Neural cell (in vitro differentiated cells): ENCODE measurements around the gene TFPI. TPM values are rescaled to one million over a fixed set of nuclear protein-coding genes. Genes with fewer than 3 reads are reported as not detected.

Source experiments
- H2AFZ ChIP-seq: fragments of 200-600, 300-800 bp; sonication (generic), shearing (Covaris generic); 2 replicates; pipeline ENCODE4 v1.6.0; 2014; ENCODE audit warnings: low read depth, mild to moderate bottlenecking, antibody characterized with exemption, low read length, moderate library complexity
- H3F3A ChIP-seq: fragments of 200-600 bp; shearing (Covaris generic); 2 replicates; pipeline ENCODE4 v1.6.1; 2016; ENCODE audit warnings: mild to moderate bottlenecking, moderate library complexity, mixed read lengths, antibody characterized with exemption, low read length; ENCODE audit not compliant: insufficient read depth, poor library complexity, severe bottlenecking
- H3K27ac ChIP-seq: fragments of 200-600, 300-800 bp; sonication (generic), shearing (Covaris generic); 2 replicates; pipeline ENCODE4 v1.5.1; 2014; ENCODE audit warnings: mild to moderate bottlenecking, low read length, moderate library complexity
- H3K27me3 ChIP-seq: fragments of 300-800, 200-600 bp; sonication (generic), shearing (Covaris generic); 2 replicates; pipeline ENCODE4 v1.6.0; 2014; ENCODE audit warnings: mild to moderate bottlenecking, low read depth, low read length, moderate library complexity; ENCODE audit not compliant: insufficient read depth
- H3K36me3 ChIP-seq: fragments of 300-800, 200-600 bp; sonication (generic), shearing (Covaris generic); 2 replicates; pipeline ENCODE4 v1.5.1; 2014; ENCODE audit warnings: mild to moderate bottlenecking, antibody characterized with exemption, low read length, moderate library complexity; ENCODE audit not compliant: insufficient read depth
- H3K4me2 ChIP-seq: fragments of 300-800, 200-600 bp; sonication (generic), shearing (Covaris generic); 2 replicates; pipeline ENCODE4 v1.6.0; 2014; ENCODE audit warnings: mild to moderate bottlenecking, low read length
- H3K4me3 ChIP-seq: fragments of 300-800, 200-600 bp; sonication (generic), shearing (Covaris generic); 2 replicates; pipeline ENCODE4 v1.5.1; 2014; ENCODE audit warnings: mild to moderate bottlenecking, low read length, moderate library complexity
- H3K79me2 ChIP-seq: fragments of 200-600 bp; shearing (Covaris generic); replicated peaks from 2 replicates; pipeline ENCODE4 v1.6.0; 2014; ENCODE audit warnings: mild to moderate bottlenecking, low read length, moderate library complexity; ENCODE audit not compliant: insufficient read depth
- H3K9ac ChIP-seq: fragments of 300-800, 200-600 bp; sonication (generic), shearing (Covaris generic); 2 replicates; pipeline ENCODE4 v1.6.1; 2016; ENCODE audit warnings: mild to moderate bottlenecking, low read length, mixed read lengths
- H3K9me2 ChIP-seq: fragments of 200-600 bp; shearing (Covaris generic); 2 replicates; pipeline ENCODE4 v1.6.1; 2016; ENCODE audit warnings: mild to moderate bottlenecking, low read length, mixed read lengths; ENCODE audit not compliant: insufficient read depth
- H3K9me3 ChIP-seq: fragments of 200-600, 300-800 bp; sonication (generic), shearing (Covaris generic); 2 replicates; pipeline ENCODE4 v1.6.1; 2016; ENCODE audit warnings: mild to moderate bottlenecking, mixed run types, low read length, moderate library complexity, mixed read lengths
- H4K20me1 ChIP-seq: fragments of 200-600 bp; shearing (Covaris generic); 2 replicates; pipeline ENCODE4 v1.6.1; 2016; ENCODE audit warnings: mild to moderate bottlenecking, mixed run types; ENCODE audit not compliant: insufficient read depth
- EP300 ChIP-seq: fragments of 450-650 bp; conservative IDR thresholded peaks from 2 replicates; pipeline ENCODE4 v1.6.1; 2014; ENCODE audit warnings: antibody characterized with exemption, mild to moderate bottlenecking, moderate library complexity; ENCODE audit not compliant: poor library complexity, severe bottlenecking
- EZH2 ChIP-seq: fragments of 200-600, 300-800 bp; shearing (Covaris generic), sonication (generic); IDR thresholded peaks from 2 replicates; pipeline ENCODE4 v1.6.1; 2014; ENCODE audit warnings: antibody characterized with exemption, low read length, borderline replicate concordance, mild to moderate bottlenecking; ENCODE audit not compliant: insufficient read depth, poor library complexity, severe bottlenecking
- MXI1 ChIP-seq: fragments of 450-650 bp; conservative IDR thresholded peaks from 2 replicates; pipeline ENCODE4 v1.6.1; 2014; ENCODE audit warnings: antibody characterized with exemption, mild to moderate bottlenecking; ENCODE audit not compliant: poor library complexity, severe bottlenecking
- POLR2AphosphoS5 ChIP-seq: IDR thresholded peaks from 2 replicates; pipeline ENCODE4 v1.6.1; 2012
- RAD21 ChIP-seq: fragments of 450-650 bp; conservative IDR thresholded peaks from 2 replicates; pipeline ENCODE4 v1.6.1; 2014; ENCODE audit warnings: antibody characterized with exemption, mild to moderate bottlenecking, moderate library complexity
- SMC3 ChIP-seq: fragments of 450-650 bp; conservative IDR thresholded peaks from 2 replicates; pipeline ENCODE4 v1.6.1; 2014; ENCODE audit warnings: antibody characterized with exemption, mild to moderate bottlenecking, moderate library complexity; ENCODE audit not compliant: poor library complexity
- TAF1 ChIP-seq: IDR thresholded peaks from 2 replicates; pipeline ENCODE4 v1.6.1; 2012; ENCODE audit warnings: low read depth
- polyA plus RNA-seq: library from polyadenylated mRNA; depleted of rRNA; stranded (reverse); fragments of >200 nt; gene quantifications from 2 replicates; pipeline ENCODE4 v1.2.3, GENCODE V29; 2014
- TF ChIP-seq, protein P1 (sequence below): fragments of 450-650 bp; IDR thresholded peaks from 2 replicates; pipeline ENCODE4 v1.5.1; 2014; ENCODE audit warnings: antibody characterized with exemption, mild to moderate bottlenecking, moderate library complexity; ENCODE audit not compliant: poor library complexity, severe bottlenecking
- TF ChIP-seq, protein P2 (sequence below): IDR thresholded peaks from 2 replicates; pipeline ENCODE4 v1.6.1; 2012; ENCODE audit warnings: borderline replicate concordance

TFPI gene
- polyA plus RNA-seq, 1 donor from 2014 or later = 0.51 TPM

GRCh38 chr2:187497858-187498463 is 56.3 kb downstream of the TFPI start:
- Histone ChIP-seq H3K27ac (no peak overlapping the region), H3K9me2 (no peaks in the 10 kb centered on the region), H3K9me3 (peaks cover 3% of the 10 kb centered on the region), H3F3A (no peaks in the 10 kb centered on the region), H3K4me2 (no peak overlapping the region), H2AFZ (no peak overlapping the region), H3K36me3 (no peaks in the 10 kb centered on the region), H3K9ac (no peak overlapping the region), H3K4me3 (no peak overlapping the region), H4K20me1 (no peaks in the 10 kb centered on the region), H3K27me3 (no peaks in the 10 kb centered on the region), H3K79me2 (no peaks in the 10 kb centered on the region)
- TF ChIP-seq RAD21 = peak; percentile 48
- TF ChIP-seq SMC3 = peak; percentile 44
- TF ChIP-seq, protein P1, sequence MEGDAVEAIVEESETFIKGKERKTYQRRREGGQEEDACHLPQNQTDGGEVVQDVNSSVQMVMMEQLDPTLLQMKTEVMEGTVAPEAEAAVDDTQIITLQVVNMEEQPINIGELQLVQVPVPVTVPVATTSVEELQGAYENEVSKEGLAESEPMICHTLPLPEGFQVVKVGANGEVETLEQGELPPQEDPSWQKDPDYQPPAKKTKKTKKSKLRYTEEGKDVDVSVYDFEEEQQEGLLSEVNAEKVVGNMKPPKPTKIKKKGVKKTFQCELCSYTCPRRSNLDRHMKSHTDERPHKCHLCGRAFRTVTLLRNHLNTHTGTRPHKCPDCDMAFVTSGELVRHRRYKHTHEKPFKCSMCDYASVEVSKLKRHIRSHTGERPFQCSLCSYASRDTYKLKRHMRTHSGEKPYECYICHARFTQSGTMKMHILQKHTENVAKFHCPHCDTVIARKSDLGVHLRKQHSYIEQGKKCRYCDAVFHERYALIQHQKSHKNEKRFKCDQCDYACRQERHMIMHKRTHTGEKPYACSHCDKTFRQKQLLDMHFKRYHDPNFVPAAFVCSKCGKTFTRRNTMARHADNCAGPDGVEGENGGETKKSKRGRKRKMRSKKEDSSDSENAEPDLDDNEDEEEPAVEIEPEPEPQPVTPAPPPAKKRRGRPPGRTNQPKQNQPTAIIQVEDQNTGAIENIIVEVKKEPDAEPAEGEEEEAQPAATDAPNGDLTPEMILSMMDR = peak; percentile 60
- no peak for TF ChIP-seq EZH2

DNA sequence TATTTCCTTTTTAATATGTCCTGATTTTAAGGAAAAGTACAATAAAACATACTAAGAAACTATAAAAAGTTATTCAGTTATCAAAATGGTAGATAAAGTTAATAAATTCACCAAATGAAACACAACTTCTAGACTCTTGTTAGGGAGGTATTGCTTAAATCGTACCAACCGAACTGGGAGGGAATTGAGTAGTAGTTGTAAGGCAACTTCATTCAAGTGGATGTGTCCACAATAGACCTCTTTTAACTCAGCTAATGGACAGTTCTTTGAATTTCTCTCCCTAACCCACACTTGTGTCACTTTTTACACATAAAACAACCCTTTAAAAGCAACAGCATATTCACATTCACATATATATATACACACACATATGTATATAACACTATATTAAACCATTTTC is 57.1 kb downstream of the TFPI start:
- no peaks in the 10 kb centered on the region for H4K20me1 ChIP-seq
- no peaks in the 10 kb centered on the region for H3F3A ChIP-seq
- no peaks in the 10 kb centered on the region for H3K27me3 ChIP-seq
- H3K36me3 ChIP-seq = no peaks in the 10 kb centered on the region
- no peaks in the 10 kb centered on the region for H3K79me2 ChIP-seq
- H3K9ac ChIP-seq = no peak overlapping the region
- no peak overlapping the region for H2AFZ ChIP-seq
- H3K27ac ChIP-seq = no peak overlapping the region
- peaks cover 3% of the 10 kb centered on the region for H3K9me3 ChIP-seq
- no peak for TF ChIP-seq POLR2AphosphoS5
- TF ChIP-seq, protein P1 = no peak
- TF ChIP-seq RAD21 = no peak
- H3K4me3 ChIP-seq = no peak overlapping the region
- no peak overlapping the region for H3K4me2 ChIP-seq
- H3K9me2 ChIP-seq = no peaks in the 10 kb centered on the region

- peaks cover 3% of the 10 kb centered on the region for H3K9me3 ChIP-seq
- H2AFZ ChIP-seq = no peak overlapping the region
- no peak overlapping the region for H3K4me2 ChIP-seq
- no peaks in the 10 kb centered on the region for H4K20me1 ChIP-seq
- no peak overlapping the region for H3K27ac ChIP-seq
- H3K79me2 ChIP-seq = no peaks in the 10 kb centered on the region
- no peaks in the 10 kb centered on the region for H3F3A ChIP-seq
- H3K27me3 ChIP-seq = no peaks in the 10 kb centered on the region
- no peaks in the 10 kb centered on the region for H3K36me3 ChIP-seq
- H3K9me2 ChIP-seq = no peaks in the 10 kb centered on the region
- H3K4me3 ChIP-seq = no peak overlapping the region
- TF ChIP-seq, protein P1 = no peak
- TF ChIP-seq TAF1 (no peak), EZH2 (no peak), SMC3 (no peak), POLR2AphosphoS5 (no peak), EP300 (no peak), MXI1 (no peak), RAD21 (no peak)
- TF ChIP-seq, protein P2, sequence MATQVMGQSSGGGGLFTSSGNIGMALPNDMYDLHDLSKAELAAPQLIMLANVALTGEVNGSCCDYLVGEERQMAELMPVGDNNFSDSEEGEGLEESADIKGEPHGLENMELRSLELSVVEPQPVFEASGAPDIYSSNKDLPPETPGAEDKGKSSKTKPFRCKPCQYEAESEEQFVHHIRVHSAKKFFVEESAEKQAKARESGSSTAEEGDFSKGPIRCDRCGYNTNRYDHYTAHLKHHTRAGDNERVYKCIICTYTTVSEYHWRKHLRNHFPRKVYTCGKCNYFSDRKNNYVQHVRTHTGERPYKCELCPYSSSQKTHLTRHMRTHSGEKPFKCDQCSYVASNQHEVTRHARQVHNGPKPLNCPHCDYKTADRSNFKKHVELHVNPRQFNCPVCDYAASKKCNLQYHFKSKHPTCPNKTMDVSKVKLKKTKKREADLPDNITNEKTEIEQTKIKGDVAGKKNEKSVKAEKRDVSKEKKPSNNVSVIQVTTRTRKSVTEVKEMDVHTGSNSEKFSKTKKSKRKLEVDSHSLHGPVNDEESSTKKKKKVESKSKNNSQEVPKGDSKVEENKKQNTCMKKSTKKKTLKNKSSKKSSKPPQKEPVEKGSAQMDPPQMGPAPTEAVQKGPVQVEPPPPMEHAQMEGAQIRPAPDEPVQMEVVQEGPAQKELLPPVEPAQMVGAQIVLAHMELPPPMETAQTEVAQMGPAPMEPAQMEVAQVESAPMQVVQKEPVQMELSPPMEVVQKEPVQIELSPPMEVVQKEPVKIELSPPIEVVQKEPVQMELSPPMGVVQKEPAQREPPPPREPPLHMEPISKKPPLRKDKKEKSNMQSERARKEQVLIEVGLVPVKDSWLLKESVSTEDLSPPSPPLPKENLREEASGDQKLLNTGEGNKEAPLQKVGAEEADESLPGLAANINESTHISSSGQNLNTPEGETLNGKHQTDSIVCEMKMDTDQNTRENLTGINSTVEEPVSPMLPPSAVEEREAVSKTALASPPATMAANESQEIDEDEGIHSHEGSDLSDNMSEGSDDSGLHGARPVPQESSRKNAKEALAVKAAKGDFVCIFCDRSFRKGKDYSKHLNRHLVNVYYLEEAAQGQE = no peak
- H3K9ac ChIP-seq = no peak overlapping the region
Measured at GRCh38 chr2:187495324-187495723, 58.9 kb downstream of the TFPI start.
